Mesenchymal stem cell (in vitro differentiated cells and primary cell): ENCODE results near the gene NCEH1.

Experiments used
- DNase-seq: peaks from one replicate; pipeline ENCODE4 v3.0.0-alpha.2; 2013
- H2AFZ ChIP-seq: one replicate; pipeline ENCODE4 v1.6.1; 2013; ENCODE audit warnings: low read depth, mild to moderate bottlenecking, control low read depth, inconsistent platforms, low read length, moderate library complexity
- H2AK5ac ChIP-seq: 2 replicates; pipeline ENCODE4 v1.6.1; 2013; ENCODE audit warnings: low read length, moderate library complexity, mild to moderate bottlenecking, inconsistent platforms; ENCODE audit not compliant: severe bottlenecking
- H2BK120ac ChIP-seq: one replicate; pipeline ENCODE4 v1.6.1; 2013; ENCODE audit warnings: low read depth, mild to moderate bottlenecking, inconsistent platforms, low read length, moderate library complexity
- H2BK12ac ChIP-seq, 2 experiments: one replicate each; pipeline ENCODE4 v1.6.1; 2013; ENCODE audit warnings: inconsistent platforms in 2 of 2, low read length in 2 of 2, mild to moderate bottlenecking in 2 of 2, moderate library complexity in 2 of 2, control low read depth in 1 of 2
- H2BK15ac ChIP-seq: one replicate; pipeline ENCODE4 v1.6.1; 2013; ENCODE audit warnings: mild to moderate bottlenecking, low read depth, inconsistent platforms; ENCODE audit not compliant: poor library complexity, severe bottlenecking
- H2BK5ac ChIP-seq: 2 replicates; pipeline ENCODE4 v1.6.1; 2013; ENCODE audit warnings: low read depth, mild to moderate bottlenecking, low read length, control low read depth, inconsistent platforms; ENCODE audit not compliant: poor library complexity, severe bottlenecking
- H3K14ac ChIP-seq, 2 experiments: one replicate each; pipeline ENCODE4 v1.6.1; 2013; ENCODE audit warnings: inconsistent platforms in 2 of 2, low read length in 2 of 2, control low read depth in 1 of 2, mild to moderate bottlenecking in 1 of 2, moderate library complexity in 1 of 2
- H3K18ac ChIP-seq, 2 experiments: one replicate each; pipeline ENCODE4 v1.6.1; 2013; ENCODE audit warnings: inconsistent platforms in 2 of 2, low read length in 2 of 2, control low read depth in 1 of 2, low read depth in 1 of 2, mild to moderate bottlenecking in 1 of 2
- H3K23ac ChIP-seq, 2 experiments: one replicate each; pipeline ENCODE4 v1.6.1; 2013; ENCODE audit warnings: inconsistent platforms in 2 of 2, low read length in 2 of 2, mild to moderate bottlenecking in 2 of 2, moderate library complexity in 2 of 2, control low read depth in 1 of 2
- H3K27ac ChIP-seq: 2 replicates; pipeline ENCODE4 v1.5.1; 2013; ENCODE audit warnings: mild to moderate bottlenecking, moderate library complexity, low read length, control low read depth, inconsistent platforms; ENCODE audit not compliant: poor library complexity, severe bottlenecking
- H3K27me3 ChIP-seq, 2 experiments: 2 replicates each; pipeline versions ENCODE4 v1.6.1 to v1.7.0; 2013; ENCODE audit warnings: low read length in 2 of 2, mild to moderate bottlenecking in 2 of 2, moderate library complexity in 2 of 2, control low read depth in 1 of 2, inconsistent platforms in 1 of 2; ENCODE audit not compliant: control insufficient read depth in 1 of 2, insufficient read depth in 1 of 2
- H3K36me3 ChIP-seq, 2 experiments: 2 replicates each; pipeline versions ENCODE4 v1.6.1 to v1.7.0; 2013; ENCODE audit warnings: low read length in 2 of 2, control low read depth in 1 of 2, inconsistent platforms in 1 of 2, low read depth in 1 of 2, mild to moderate bottlenecking in 1 of 2; ENCODE audit not compliant: insufficient read depth in 2 of 2, control insufficient read depth in 1 of 2
- H3K4ac ChIP-seq, 2 experiments: one replicate each; pipeline ENCODE4 v1.6.1; 2013; ENCODE audit warnings: inconsistent platforms in 2 of 2, low read length in 2 of 2, mild to moderate bottlenecking in 2 of 2, moderate library complexity in 2 of 2, control low read depth in 1 of 2, low read depth in 1 of 2
- H3K4me1 ChIP-seq: 2 replicates; pipeline ENCODE4 v1.6.1; 2013; ENCODE audit warnings: low read depth, low read length, control low read depth; ENCODE audit not compliant: control insufficient read depth, insufficient read depth
- H3K4me2 ChIP-seq: 2 replicates; pipeline ENCODE4 v1.6.1; 2013; ENCODE audit warnings: low read length, mild to moderate bottlenecking, inconsistent platforms; ENCODE audit not compliant: poor library complexity, severe bottlenecking
- H3K4me3 ChIP-seq, 2 experiments: 2 replicates each; pipeline versions ENCODE4 v1.5.1 to v1.7.0; 2013; ENCODE audit warnings: low read length in 2 of 2, mild to moderate bottlenecking in 2 of 2, control low read depth in 1 of 2, low read depth in 1 of 2; ENCODE audit not compliant: insufficient read depth in 1 of 2
- H3K79me1 ChIP-seq: replicated peaks from 2 replicates; pipeline ENCODE4 v1.6.1; 2013; ENCODE audit warnings: mild to moderate bottlenecking, control low read depth, low read length, inconsistent platforms; ENCODE audit not compliant: poor library complexity, severe bottlenecking
- H3K9ac ChIP-seq: 2 replicates; pipeline ENCODE4 v1.7.0; 2013; ENCODE audit warnings: mild to moderate bottlenecking, low read length, moderate library complexity
- H3K9me3 ChIP-seq: 2 replicates; pipeline ENCODE4 v1.7.0; 2013; ENCODE audit warnings: mild to moderate bottlenecking, low read length; ENCODE audit not compliant: control insufficient read depth
- H4K8ac ChIP-seq: one replicate; pipeline ENCODE4 v1.6.1; 2013; ENCODE audit warnings: inconsistent platforms, mild to moderate bottlenecking, low read length, moderate library complexity
- H4K91ac ChIP-seq: one replicate; pipeline ENCODE4 v1.6.1; 2013; ENCODE audit warnings: mild to moderate bottlenecking, low read length, inconsistent platforms
- WGBS: methylation state at CpG from one replicate; pipeline ENCODE4 v1.1.7; 2013; ENCODE audit warnings: mixed read lengths; 5-methylcytosine and 5-hydroxymethylcytosine counted together

The NCEH1 gene

GRCh38 chr3:172751175-172751704 lies 40.4 kb upstream of the NCEH1 start:
- peak overlapping the region; percentile 57 for H3K4me2 ChIP-seq
- peak overlapping the region; percentile 86 to 97 for H3K18ac ChIP-seq
- peak overlapping the region; percentile 83 for H2BK5ac ChIP-seq
- H3K27ac ChIP-seq: peak overlapping the region; percentile 88
- H3K79me1 ChIP-seq: no peaks in the 10 kb centered on the region
- peak overlapping the region in 1 of 2 experiments; percentile 69 for H2BK12ac ChIP-seq
- peak overlapping the region; percentile 99 for H2AFZ ChIP-seq
- H4K8ac ChIP-seq: peak overlapping the region; percentile 12
- peaks cover 0 to 16% of the 10 kb centered on the region in 2 experiments for H3K36me3 ChIP-seq
- no peaks in the 10 kb centered on the region for H3K27me3 ChIP-seq
- no peak overlapping the region for H3K23ac ChIP-seq
- peak overlapping the region; percentile 35 to 86 for H3K4ac ChIP-seq
- H3K9ac ChIP-seq: peak overlapping the region; percentile 99
- peak; percentile 52 for DNase-seq
- no peak overlapping the region for H2BK120ac ChIP-seq
- 0% methylated on average over 10 of the region's 14 CpGs for WGBS
- H2BK15ac ChIP-seq: peak overlapping the region; percentile 84
- H3K4me3 ChIP-seq: peak overlapping the region; percentile 89 to 97
- H3K14ac ChIP-seq: peak overlapping the region in 1 of 2 experiments; percentile 97
- H4K91ac ChIP-seq: no peak overlapping the region
- no peak overlapping the region for H2AK5ac ChIP-seq
- peaks cover 2% of the 10 kb centered on the region for H3K4me1 ChIP-seq
- H3K9me3 ChIP-seq: no peaks in the 10 kb centered on the region

- Histone ChIP-seq H4K91ac (no peak within 1 kb of the TSS), H3K79me1 (no peaks in the 10 kb centered on the region), H3K4me1 (peaks cover 2% of the 10 kb centered on the region), H3K9me3 (no peaks in the 10 kb centered on the region), H3K18ac (peak within 1 kb of the TSS; percentile 86 to 97), H3K4me3 (peak within 1 kb of the TSS; percentile 89 to 97), H2AK5ac (peak within 1 kb of the TSS; percentile 89), H3K9ac (peak within 1 kb of the TSS; percentile 99), H4K8ac (peak within 1 kb of the TSS; percentile 12), H2AFZ (peak within 1 kb of the TSS; percentile 99), H2BK15ac (peak within 1 kb of the TSS; percentile 84), H3K23ac (no peak within 1 kb of the TSS), H2BK12ac (peak within 1 kb of the TSS in 1 of 2 experiments; percentile 69), H2BK120ac (peak within 1 kb of the TSS; percentile 61), H3K27me3 (no peaks in the 10 kb centered on the region), H3K4me2 (peak within 1 kb of the TSS; percentile 68), H3K36me3 (peaks cover 0 to 9% of the 10 kb centered on the region in 2 experiments), H3K27ac (peak within 1 kb of the TSS; percentile 95), H3K14ac (peak within 1 kb of the TSS in 1 of 2 experiments; percentile 97), H3K4ac (peak within 1 kb of the TSS; percentile 35 to 86), H2BK5ac (peak within 1 kb of the TSS; percentile 94)
- peak; percentile 100 for DNase-seq
- under 1% methylated on average over 46 of the region's 49 CpGs for WGBS
Observed at GRCh38 chr3:172750368-172751174, 39.7 kb upstream of the NCEH1 start, which contains the start of gene ECT2. ECT2 (plus strand) TSS chr3:172750726; CDS start chr3:172754531, 3,805 bp downstream.

- Histone ChIP-seq H2BK15ac (no peak overlapping the region), H2AFZ (no peak overlapping the region), H3K18ac (peak overlapping the region in 1 of 2 experiments; percentile 62), H3K14ac (no peak overlapping the region), H3K79me1 (no peaks in the 10 kb centered on the region), H3K36me3 (peaks cover 0 to 5% of the 10 kb centered on the region in 2 experiments), H3K4me2 (peak overlapping the region; percentile 68), H2BK12ac (no peak overlapping the region), H4K91ac (no peak overlapping the region), H3K27ac (peak overlapping the region; percentile 95), H2AK5ac (peak overlapping the region; percentile 89), H3K4me3 (peak overlapping the region in 1 of 2 experiments; percentile 89), H3K9me3 (no peaks in the 10 kb centered on the region), H3K23ac (no peak overlapping the region), H2BK5ac (peak overlapping the region; percentile 94), H3K27me3 (no peaks in the 10 kb centered on the region), H2BK120ac (peak overlapping the region; percentile 61), H3K4me1 (peaks cover 2% of the 10 kb centered on the region), H3K4ac (peak overlapping the region in 1 of 2 experiments; percentile 41), H3K9ac (peak overlapping the region; percentile 99), H4K8ac (no peak overlapping the region)
- no peak for DNase-seq
- 39% methylated on average over 8 of the region's 9 CpGs for WGBS
Observed at GRCh38 chr3:172750069-172750367, 39.2 kb upstream of the NCEH1 start.
